HepG2 (cell line): ENCODE measurements around the gene TRANK1. TPM values are rescaled to one million over a fixed set of nuclear protein-coding genes. Genes with fewer than 3 reads are reported as not detected.
A peak's percentile ranks its signal among the peaks of the same experiment; 100 is the strongest.

ENCODE experiments used
- BCL6 ChIP-seq: IDR thresholded peaks from 2 replicates; pipeline ENCODE4 v1.6.1; 2016; ENCODE audit warnings: missing genetic modification reagents, missing compliant biosample characterization
- KLF12 ChIP-seq: sonication (generic); formaldehyde crosslinking; IDR thresholded peaks from 2 replicates; pipeline ENCODE4 v1.4.0; 2020; ENCODE audit warnings: missing genetic modification reagents, borderline replicate concordance
- MEIS2 ChIP-seq: sonication (generic); formaldehyde crosslinking; IDR thresholded peaks from 2 replicates; pipeline ENCODE4 v1.9.0; 2021; ENCODE audit warnings: mild to moderate bottlenecking, missing genetic modification reagents
- RFXANK ChIP-seq: IDR thresholded peaks from 2 replicates; pipeline ENCODE4 v1.6.1; 2016
- SIN3A ChIP-seq: IDR thresholded peaks from 2 replicates; pipeline ENCODE4 v1.6.1; 2011; ENCODE audit warnings: low read depth, mild to moderate bottlenecking, control low read depth, low read length, borderline replicate concordance
- SMARCE1 ChIP-seq: fragments of 450-650 bp; IDR thresholded peaks from 2 replicates; pipeline ENCODE4 v1.6.1; 2017; ENCODE audit warnings: borderline replicate concordance
- TEAD3 ChIP-seq: optimal IDR thresholded peaks from 2 replicates; pipeline ENCODE3; 2016; ENCODE audit warnings: borderline replicate concordance
- ZNF17 ChIP-seq: sonication (generic); formaldehyde crosslinking; IDR thresholded peaks from 2 replicates; pipeline ENCODE4 v1.5.0; 2020; ENCODE audit warnings: mild to moderate bottlenecking, missing genetic modification reagents
- ZNF629 ChIP-seq: sonication (generic); formaldehyde crosslinking; conservative IDR thresholded peaks from 2 replicates; pipeline ENCODE4 v1.5.0; 2020; ENCODE audit warnings: missing genetic modification reagents
- ZNF678 ChIP-seq: sonication (generic); formaldehyde crosslinking; IDR thresholded peaks from 2 replicates; pipeline ENCODE4 v1.4.0; 2020; ENCODE audit warnings: mild to moderate bottlenecking, missing genetic modification reagents
- ZNF7 ChIP-seq: IDR thresholded peaks from 2 replicates; pipeline ENCODE4 v1.6.1; 2016; ENCODE audit warnings: missing biosample characterization, missing genetic modification reagents
- ZSCAN29 ChIP-seq: sonication (generic); formaldehyde crosslinking; conservative IDR thresholded peaks from 2 replicates; pipeline ENCODE4 v1.4.0; 2020; ENCODE audit warnings: mild to moderate bottlenecking, missing genetic modification reagents
- polyA plus RNA-seq, 8 experiments: library from polyadenylated mRNA; depleted of rRNA in 3 of 8; stranded (reverse) in 7 of 8; unstranded in 1 of 8; fragments of >200 nt; fragmentation: Illumina TruSeq in 4 of 8; extraction: Trizol in 4 of 8; gene quantifications; 2 replicates each; pipeline versions ENCODE4 v1.2.1 to v1.2.3, GENCODE V29; 2011 to 2016; ENCODE audit warnings: low read depth in 4 of 8, missing spikeins in 1 of 8, mixed read lengths in 1 of 8; ENCODE audit not compliant: insufficient read depth in 1 of 8
- total RNA-seq, 5 experiments: library from RNA; depleted of rRNA; stranded (reverse); fragments of >200 nt; fragmentation: Illumina TruSeq; extraction: Trizol; gene quantifications; 2 replicates each; pipeline ENCODE4 v1.2.3, GENCODE V29; 2016; ENCODE audit warnings: low read depth in 1 of 5
- TF ChIP-seq, protein P1 (sequence below): sonication (generic); formaldehyde crosslinking; IDR thresholded peaks from 2 replicates; pipeline ENCODE4 v1.4.0; 2020; ENCODE audit warnings: missing genetic modification reagents
- TF ChIP-seq, protein P2 (sequence below): sonication (generic); formaldehyde crosslinking; IDR thresholded peaks from 2 replicates; pipeline ENCODE4 v1.4.0; 2020; ENCODE audit warnings: missing genetic modification reagents, borderline replicate concordance
- TF ChIP-seq, protein P3 (sequence below): sonication (generic); formaldehyde crosslinking; conservative IDR thresholded peaks from 2 replicates; pipeline ENCODE4 v1.8.0; 2022; ENCODE audit warnings: missing genetic modification reagents
- TF ChIP-seq, protein P4 (sequence below): IDR thresholded peaks from 2 replicates; pipeline ENCODE4 v1.6.1; 2016; ENCODE audit warnings: low read depth
- TF ChIP-seq, protein P5 (sequence below): sonication (generic); formaldehyde crosslinking; IDR thresholded peaks from 2 replicates; pipeline ENCODE4 v1.9.0; 2022; ENCODE audit warnings: low read depth, missing genetic modification reagents
- TF ChIP-seq, protein P6 (sequence below): sonication (generic); formaldehyde crosslinking; IDR thresholded peaks from 2 replicates; pipeline ENCODE4 v1.8.0; 2023; ENCODE audit warnings: mild to moderate bottlenecking, missing genetic modification reagents
- TF ChIP-seq, protein P7 (sequence below): sonication (generic); formaldehyde crosslinking; IDR thresholded peaks from 2 replicates; pipeline ENCODE4 v1.5.0; 2020; ENCODE audit warnings: missing genetic modification reagents

Gene TRANK1
- total and polyA plus RNA-seq, 2 of the 13 experiments (the other 11 are each of a cell fraction or from before 2014, with no cell fraction given): 0.13 to 0.32 TPM

DNA sequence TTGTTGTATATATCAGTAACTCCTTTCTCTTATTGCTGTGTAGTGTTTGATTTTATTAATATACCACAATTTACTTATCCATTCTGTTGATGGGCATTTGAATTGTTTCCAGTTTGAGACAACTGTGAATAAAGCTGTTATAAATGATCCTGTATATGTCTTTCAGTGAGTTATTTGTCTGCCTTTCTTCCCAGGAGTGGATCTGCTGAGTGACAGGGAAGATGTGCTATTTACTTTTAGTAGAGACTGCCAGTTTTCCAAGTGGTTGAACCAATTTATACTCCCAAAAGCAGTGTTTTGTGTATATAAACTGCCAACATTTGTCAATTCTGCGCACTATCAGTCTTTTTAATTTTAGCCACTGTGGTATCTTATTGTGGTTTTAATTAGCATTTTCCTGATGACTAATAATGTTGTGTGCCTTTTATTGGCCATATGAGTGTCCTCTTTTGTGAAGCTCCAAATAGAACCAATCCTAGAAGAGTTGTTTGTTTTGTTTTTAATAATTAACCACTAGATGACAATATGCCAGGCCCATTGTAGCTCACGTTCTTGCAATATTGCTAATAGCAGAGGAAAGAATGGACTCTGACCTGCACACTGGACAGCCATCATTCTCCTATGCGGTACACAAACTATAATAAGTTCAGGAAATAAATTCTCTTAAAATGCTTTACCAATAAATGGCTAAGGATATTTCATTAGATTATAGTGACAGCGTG is 25.3 kb downstream of the TRANK1 start (continued):
- TF ChIP-seq KLF12 (CRISPR knock-in tag): no peak
- peak; percentile 67 for TF ChIP-seq BCL6 (CRISPR knock-in tag)
- no peak for TF ChIP-seq ZNF7
- TF ChIP-seq, protein P1, sequence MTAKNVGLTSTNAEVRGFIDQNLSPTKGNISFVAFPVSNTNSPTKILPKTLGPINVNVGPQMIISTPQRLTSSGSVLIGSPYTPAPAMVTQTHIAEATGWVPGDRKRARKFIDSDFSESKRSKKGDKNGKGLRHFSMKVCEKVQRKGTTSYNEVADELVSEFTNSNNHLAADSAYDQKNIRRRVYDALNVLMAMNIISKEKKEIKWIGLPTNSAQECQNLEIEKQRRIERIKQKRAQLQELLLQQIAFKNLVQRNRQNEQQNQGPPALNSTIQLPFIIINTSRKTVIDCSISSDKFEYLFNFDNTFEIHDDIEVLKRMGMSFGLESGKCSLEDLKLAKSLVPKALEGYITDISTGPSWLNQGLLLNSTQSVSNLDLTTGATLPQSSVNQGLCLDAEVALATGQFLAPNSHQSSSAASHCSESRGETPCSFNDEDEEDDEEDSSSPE: no peak
- TF ChIP-seq, protein P2, sequence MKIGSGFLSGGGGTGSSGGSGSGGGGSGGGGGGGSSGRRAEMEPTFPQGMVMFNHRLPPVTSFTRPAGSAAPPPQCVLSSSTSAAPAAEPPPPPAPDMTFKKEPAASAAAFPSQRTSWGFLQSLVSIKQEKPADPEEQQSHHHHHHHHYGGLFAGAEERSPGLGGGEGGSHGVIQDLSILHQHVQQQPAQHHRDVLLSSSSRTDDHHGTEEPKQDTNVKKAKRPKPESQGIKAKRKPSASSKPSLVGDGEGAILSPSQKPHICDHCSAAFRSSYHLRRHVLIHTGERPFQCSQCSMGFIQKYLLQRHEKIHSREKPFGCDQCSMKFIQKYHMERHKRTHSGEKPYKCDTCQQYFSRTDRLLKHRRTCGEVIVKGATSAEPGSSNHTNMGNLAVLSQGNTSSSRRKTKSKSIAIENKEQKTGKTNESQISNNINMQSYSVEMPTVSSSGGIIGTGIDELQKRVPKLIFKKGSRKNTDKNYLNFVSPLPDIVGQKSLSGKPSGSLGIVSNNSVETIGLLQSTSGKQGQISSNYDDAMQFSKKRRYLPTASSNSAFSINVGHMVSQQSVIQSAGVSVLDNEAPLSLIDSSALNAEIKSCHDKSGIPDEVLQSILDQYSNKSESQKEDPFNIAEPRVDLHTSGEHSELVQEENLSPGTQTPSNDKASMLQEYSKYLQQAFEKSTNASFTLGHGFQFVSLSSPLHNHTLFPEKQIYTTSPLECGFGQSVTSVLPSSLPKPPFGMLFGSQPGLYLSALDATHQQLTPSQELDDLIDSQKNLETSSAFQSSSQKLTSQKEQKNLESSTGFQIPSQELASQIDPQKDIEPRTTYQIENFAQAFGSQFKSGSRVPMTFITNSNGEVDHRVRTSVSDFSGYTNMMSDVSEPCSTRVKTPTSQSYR (CRISPR knock-in tag): no peak
- TF ChIP-seq, protein P3, sequence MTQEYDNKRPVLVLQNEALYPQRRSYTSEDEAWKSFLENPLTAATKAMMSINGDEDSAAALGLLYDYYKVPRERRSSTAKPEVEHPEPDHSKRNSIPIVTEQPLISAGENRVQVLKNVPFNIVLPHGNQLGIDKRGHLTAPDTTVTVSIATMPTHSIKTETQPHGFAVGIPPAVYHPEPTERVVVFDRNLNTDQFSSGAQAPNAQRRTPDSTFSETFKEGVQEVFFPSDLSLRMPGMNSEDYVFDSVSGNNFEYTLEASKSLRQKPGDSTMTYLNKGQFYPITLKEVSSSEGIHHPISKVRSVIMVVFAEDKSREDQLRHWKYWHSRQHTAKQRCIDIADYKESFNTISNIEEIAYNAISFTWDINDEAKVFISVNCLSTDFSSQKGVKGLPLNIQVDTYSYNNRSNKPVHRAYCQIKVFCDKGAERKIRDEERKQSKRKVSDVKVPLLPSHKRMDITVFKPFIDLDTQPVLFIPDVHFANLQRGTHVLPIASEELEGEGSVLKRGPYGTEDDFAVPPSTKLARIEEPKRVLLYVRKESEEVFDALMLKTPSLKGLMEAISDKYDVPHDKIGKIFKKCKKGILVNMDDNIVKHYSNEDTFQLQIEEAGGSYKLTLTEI: no peak
- TF ChIP-seq TEAD3 (CRISPR knock-in tag): no peak
- TF ChIP-seq, protein P4, sequence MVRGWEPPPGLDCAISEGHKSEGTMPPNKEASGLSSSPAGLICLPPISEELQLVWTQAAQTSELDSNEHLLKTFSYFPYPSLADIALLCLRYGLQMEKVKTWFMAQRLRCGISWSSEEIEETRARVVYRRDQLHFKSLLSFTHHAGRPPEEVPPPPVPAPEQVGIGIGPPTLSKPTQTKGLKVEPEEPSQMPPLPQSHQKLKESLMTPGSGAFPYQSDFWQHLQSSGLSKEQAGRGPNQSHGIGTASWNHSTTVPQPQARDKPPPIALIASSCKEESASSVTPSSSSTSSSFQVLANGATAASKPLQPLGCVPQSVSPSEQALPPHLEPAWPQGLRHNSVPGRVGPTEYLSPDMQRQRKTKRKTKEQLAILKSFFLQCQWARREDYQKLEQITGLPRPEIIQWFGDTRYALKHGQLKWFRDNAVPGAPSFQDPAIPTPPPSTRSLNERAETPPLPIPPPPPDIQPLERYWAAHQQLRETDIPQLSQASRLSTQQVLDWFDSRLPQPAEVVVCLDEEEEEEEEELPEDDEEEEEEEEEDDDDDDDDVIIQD (CRISPR knock-in tag): peak; percentile 83; the same call in 1 of the 2 replicates
- TF ChIP-seq, protein P5, sequence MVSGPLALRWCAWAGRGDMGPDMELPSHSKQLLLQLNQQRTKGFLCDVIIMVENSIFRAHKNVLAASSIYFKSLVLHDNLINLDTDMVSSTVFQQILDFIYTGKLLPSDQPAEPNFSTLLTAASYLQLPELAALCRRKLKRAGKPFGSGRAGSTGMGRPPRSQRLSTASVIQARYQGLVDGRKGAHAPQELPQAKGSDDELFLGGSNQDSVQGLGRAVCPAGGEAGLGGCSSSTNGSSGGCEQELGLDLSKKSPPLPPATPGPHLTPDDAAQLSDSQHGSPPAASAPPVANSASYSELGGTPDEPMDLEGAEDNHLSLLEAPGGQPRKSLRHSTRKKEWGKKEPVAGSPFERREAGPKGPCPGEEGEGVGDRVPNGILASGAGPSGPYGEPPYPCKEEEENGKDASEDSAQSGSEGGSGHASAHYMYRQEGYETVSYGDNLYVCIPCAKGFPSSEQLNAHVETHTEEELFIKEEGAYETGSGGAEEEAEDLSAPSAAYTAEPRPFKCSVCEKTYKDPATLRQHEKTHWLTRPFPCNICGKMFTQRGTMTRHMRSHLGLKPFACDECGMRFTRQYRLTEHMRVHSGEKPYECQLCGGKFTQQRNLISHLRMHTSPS: no peak
- no peak for TF ChIP-seq ZNF678
- no peak for TF ChIP-seq ZNF629
- TF ChIP-seq, protein P6, sequence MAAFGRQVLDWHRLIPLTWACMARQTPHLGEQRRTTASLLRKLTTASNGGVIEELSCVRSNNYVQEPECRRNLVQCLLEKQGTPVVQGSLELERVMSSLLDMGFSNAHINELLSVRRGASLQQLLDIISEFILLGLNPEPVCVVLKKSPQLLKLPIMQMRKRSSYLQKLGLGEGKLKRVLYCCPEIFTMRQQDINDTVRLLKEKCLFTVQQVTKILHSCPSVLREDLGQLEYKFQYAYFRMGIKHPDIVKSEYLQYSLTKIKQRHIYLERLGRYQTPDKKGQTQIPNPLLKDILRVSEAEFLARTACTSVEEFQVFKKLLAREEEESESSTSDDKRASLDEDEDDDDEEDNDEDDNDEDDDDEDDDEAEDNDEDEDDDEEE (CRISPR knock-in tag): no peak
- TF ChIP-seq, protein P7, sequence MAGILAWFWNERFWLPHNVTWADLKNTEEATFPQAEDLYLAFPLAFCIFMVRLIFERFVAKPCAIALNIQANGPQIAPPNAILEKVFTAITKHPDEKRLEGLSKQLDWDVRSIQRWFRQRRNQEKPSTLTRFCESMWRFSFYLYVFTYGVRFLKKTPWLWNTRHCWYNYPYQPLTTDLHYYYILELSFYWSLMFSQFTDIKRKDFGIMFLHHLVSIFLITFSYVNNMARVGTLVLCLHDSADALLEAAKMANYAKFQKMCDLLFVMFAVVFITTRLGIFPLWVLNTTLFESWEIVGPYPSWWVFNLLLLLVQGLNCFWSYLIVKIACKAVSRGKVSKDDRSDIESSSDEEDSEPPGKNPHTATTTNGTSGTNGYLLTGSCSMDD (CRISPR knock-in tag): no peak
- no peak for TF ChIP-seq ZSCAN29
- no peak for TF ChIP-seq RFXANK (CRISPR knock-in tag)
- no peak for TF ChIP-seq MEIS2
- TF ChIP-seq SIN3A: no peak
- no peak for TF ChIP-seq SMARCE1
- TF ChIP-seq ZNF17 (CRISPR knock-in tag): no peak
